ENCODE data around the gene ZNF664. TPM values are rescaled to one million over a fixed set of nuclear protein-coding genes. Genes with fewer than 3 reads are reported as not detected.
A peak's percentile ranks its signal among the peaks of the same experiment; 100 is the strongest.

Gene ZNF664
- total and polyA plus RNA-seq, 2 donors (not counting 1 experiment from before 2014, with no cell fraction given): 14.3 to 47.1 TPM

GRCh38 chr12:123989753-123990152 lies 16.7 kb downstream of the ZNF664 start:
- POLR2A ChIA-PET: no interaction called here
- H3K79me2 ChIP-seq (ENCODE audit: control insufficient read depth, insufficient read depth, low read length): peaks cover 23% of the 10 kb centered on the region
- ATAC-seq (ENCODE audit: low read depth) (no peak), DNase-seq (no peak)
- WGBS (ENCODE audit: insufficient coverage): no CpG with 5 or more reads among the region's 1 CpG
- Mint-ChIP-seq H3K27me3 (no peaks in the 10 kb centered on the region), H3K4me3 (no peak overlapping the region), H3K27ac (no peak overlapping the region), H3K4me1 (peaks cover 38% of the 10 kb centered on the region), H3K9me3 (ENCODE audit: insufficient read depth) (no peaks in the 10 kb centered on the region)
- no peaks in the 10 kb centered on the region for H3K27me3 ChIP-seq (replicated peaks in 1 of 4; ENCODE audit: control extremely low read depth in 1 of 4, control insufficient read depth in 3 of 4, insufficient read depth in 4 of 4, low read length in 3 of 4)
- H4K20me1 ChIP-seq (ENCODE audit: control insufficient read depth, insufficient read depth, low read length, poor library complexity, severe bottlenecking): peaks cover 21% of the 10 kb centered on the region
- H3K9me3 ChIP-seq (ENCODE audit: control extremely low read depth in 1 of 3, control insufficient read depth in 2 of 3, insufficient read depth in 1 of 3, low read length in 2 of 3): no peaks in the 10 kb centered on the region
- H3K36me3 ChIP-seq (replicated peaks in 1 of 2; ENCODE audit: control extremely low read depth in 1 of 2, control insufficient read depth in 1 of 2, extremely low read depth in 1 of 2, insufficient read depth in 2 of 2, low read length in 1 of 2): peaks cover 2 to 47% of the 10 kb centered on the region in 2 experiments
- TF ChIP-seq EZH2 (IDR thresholded peaks at IDR 0.05; ENCODE audit: borderline replicate concordance, insufficient read depth, low read depth, low read length, poor library complexity, severe bottlenecking) (no peak), CTCF (IDR thresholded peaks at IDR 0.05) (no peak)
- no peak overlapping the region for H3K9ac ChIP-seq (ENCODE audit: low read length)
- H3K27ac ChIP-seq (ENCODE audit: low read length in 2 of 2): peak overlapping the region in 1 of 2 donors; percentile 58
- H2AFZ ChIP-seq (ENCODE audit: insufficient read depth, low read depth, low read length, poor library complexity, severe bottlenecking): no peak overlapping the region
- intact Hi-C loops (cut with micrococcal nuclease): no loop called here
- no peak overlapping the region for H3K4me2 ChIP-seq (replicated peaks; ENCODE audit: low read depth, low read length, poor library complexity, severe bottlenecking)
- CTCF ChIA-PET: no interaction called here
- H3K4me3 ChIP-seq (ENCODE audit: control extremely low read depth in 1 of 5, extremely low read depth in 1 of 5, insufficient read depth in 1 of 5, low read depth in 2 of 5, low read length in 4 of 5): no peak overlapping the region
- peaks cover 13 to 24% of the 10 kb centered on the region in 2 donors for H3K4me1 ChIP-seq (ENCODE audit: control insufficient read depth in 2 of 2, insufficient read depth in 2 of 2, low read length in 2 of 2)

- H3K36me3 ChIP-seq (replicated peaks in 1 of 2; ENCODE audit: control extremely low read depth in 1 of 2, control insufficient read depth in 1 of 2, extremely low read depth in 1 of 2, insufficient read depth in 2 of 2, low read length in 1 of 2): peaks cover 2 to 47% of the 10 kb centered on the region in 2 experiments
- no peak overlapping the region for H3K4me3 ChIP-seq (ENCODE audit: control extremely low read depth in 1 of 5, extremely low read depth in 1 of 5, insufficient read depth in 1 of 5, low read depth in 2 of 5, low read length in 4 of 5)
- H3K27ac ChIP-seq (ENCODE audit: low read length in 2 of 2): peak overlapping the region; percentile 25 to 58
- H3K79me2 ChIP-seq (ENCODE audit: control insufficient read depth, insufficient read depth, low read length): peaks cover 26% of the 10 kb centered on the region
- intact Hi-C loops (cut with micrococcal nuclease): no loop called here
- H4K20me1 ChIP-seq (ENCODE audit: control insufficient read depth, insufficient read depth, low read length, poor library complexity, severe bottlenecking): peaks cover 20% of the 10 kb centered on the region
- H3K27ac Mint-ChIP-seq: no peak overlapping the region
- WGBS (ENCODE audit: insufficient coverage): 83% methylated on average over 3 of the region's 4 CpGs
- peak overlapping the region; percentile 3 for H3K9ac ChIP-seq (ENCODE audit: low read length)
- ChIA-PET POLR2A (no interaction called here), CTCF (no interaction called here)
- no peak overlapping the region for H2AFZ ChIP-seq (ENCODE audit: insufficient read depth, low read depth, low read length, poor library complexity, severe bottlenecking)
- ATAC-seq (ENCODE audit: low read depth) (no peak), DNase-seq (no peak)
- peak overlapping the region; percentile 2 for H3K4me2 ChIP-seq (replicated peaks; ENCODE audit: low read depth, low read length, poor library complexity, severe bottlenecking)
- no peaks in the 10 kb centered on the region for H3K27me3 ChIP-seq (replicated peaks in 1 of 4; ENCODE audit: control extremely low read depth in 1 of 4, control insufficient read depth in 3 of 4, insufficient read depth in 4 of 4, low read length in 3 of 4)
- H3K4me1 Mint-ChIP-seq: peaks cover 38% of the 10 kb centered on the region
- no peaks in the 10 kb centered on the region for H3K9me3 Mint-ChIP-seq (ENCODE audit: insufficient read depth)
- H3K4me1 ChIP-seq (ENCODE audit: control insufficient read depth in 2 of 2, insufficient read depth in 2 of 2, low read length in 2 of 2): peaks cover 13 to 24% of the 10 kb centered on the region in 2 donors
- no peaks in the 10 kb centered on the region for H3K9me3 ChIP-seq (ENCODE audit: control extremely low read depth in 1 of 3, control insufficient read depth in 2 of 3, insufficient read depth in 1 of 3, low read length in 2 of 3)
- TF ChIP-seq CTCF (IDR thresholded peaks at IDR 0.05) (no peak), EZH2 (IDR thresholded peaks at IDR 0.05; ENCODE audit: borderline replicate concordance, insufficient read depth, low read depth, low read length, poor library complexity, severe bottlenecking) (no peak)
- H3K27me3 Mint-ChIP-seq: no peaks in the 10 kb centered on the region
- no peak overlapping the region for H3K4me3 Mint-ChIP-seq
Observed at GRCh38 chr12:123990511-123990910, 17.5 kb downstream of the ZNF664 start.
